ENCODE measurements around the gene USP10.

The USP10 gene

DNA sequence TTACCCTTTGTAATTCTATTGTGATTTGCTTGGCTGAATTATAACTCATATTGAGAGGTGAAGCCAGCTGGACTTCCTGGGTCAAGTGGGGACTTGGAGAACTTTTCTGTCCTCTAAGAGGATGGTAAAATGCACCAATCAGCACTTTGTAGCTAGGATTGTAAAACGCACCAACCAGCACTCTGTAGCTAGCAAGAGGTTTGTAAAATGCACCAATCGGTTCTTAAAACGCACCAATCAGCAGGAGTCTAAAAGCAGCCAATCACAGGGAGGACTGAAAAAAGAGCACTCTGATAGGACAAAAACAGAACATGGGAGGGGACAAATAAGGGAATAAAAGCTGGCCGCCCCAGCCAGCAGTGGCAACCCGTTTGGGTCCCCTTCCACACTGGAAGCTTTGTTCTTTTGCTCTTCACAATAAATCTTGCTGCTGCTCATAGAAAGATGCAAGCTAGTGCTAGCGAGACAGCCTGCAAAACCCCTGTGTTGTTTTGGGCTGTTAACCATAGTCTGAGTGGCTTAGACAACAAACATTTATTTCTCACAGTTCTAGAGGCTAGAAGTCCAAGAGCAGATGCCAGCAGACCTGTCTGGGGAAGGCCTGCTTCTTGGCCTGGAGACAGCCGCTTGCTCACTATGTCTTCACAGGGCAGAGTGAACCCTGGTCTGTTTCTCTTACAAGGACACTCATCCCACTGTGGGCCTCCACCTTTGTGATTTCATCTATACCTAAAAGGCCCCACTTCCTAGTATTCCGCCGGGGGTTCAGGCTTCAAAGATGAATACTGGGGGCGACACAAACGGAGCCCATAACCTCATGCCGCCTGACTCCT lies 81.0 kb downstream of the USP10 start:
- DNase-seq = no peak

DNA sequence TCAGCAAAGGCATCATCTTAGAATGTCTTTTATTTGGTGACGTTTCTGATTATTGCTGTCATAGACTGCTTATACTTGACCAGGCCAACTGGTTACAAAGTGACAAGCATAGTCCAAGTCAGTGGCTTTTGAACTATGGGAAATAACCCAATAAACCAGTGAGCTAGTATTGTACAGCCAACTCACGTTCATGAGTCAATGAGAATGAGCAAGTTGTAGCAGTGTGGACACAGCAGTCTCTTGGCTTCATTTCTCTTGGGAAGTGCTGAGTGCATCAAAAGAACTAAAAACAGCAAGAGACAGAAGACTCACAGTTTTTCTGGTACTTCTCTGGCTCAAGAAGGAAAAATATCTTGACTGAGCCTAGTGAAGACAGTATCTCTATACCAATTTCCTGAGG lies 83.0 kb downstream of the USP10 start:
- no peak for DNase-seq

DNA sequence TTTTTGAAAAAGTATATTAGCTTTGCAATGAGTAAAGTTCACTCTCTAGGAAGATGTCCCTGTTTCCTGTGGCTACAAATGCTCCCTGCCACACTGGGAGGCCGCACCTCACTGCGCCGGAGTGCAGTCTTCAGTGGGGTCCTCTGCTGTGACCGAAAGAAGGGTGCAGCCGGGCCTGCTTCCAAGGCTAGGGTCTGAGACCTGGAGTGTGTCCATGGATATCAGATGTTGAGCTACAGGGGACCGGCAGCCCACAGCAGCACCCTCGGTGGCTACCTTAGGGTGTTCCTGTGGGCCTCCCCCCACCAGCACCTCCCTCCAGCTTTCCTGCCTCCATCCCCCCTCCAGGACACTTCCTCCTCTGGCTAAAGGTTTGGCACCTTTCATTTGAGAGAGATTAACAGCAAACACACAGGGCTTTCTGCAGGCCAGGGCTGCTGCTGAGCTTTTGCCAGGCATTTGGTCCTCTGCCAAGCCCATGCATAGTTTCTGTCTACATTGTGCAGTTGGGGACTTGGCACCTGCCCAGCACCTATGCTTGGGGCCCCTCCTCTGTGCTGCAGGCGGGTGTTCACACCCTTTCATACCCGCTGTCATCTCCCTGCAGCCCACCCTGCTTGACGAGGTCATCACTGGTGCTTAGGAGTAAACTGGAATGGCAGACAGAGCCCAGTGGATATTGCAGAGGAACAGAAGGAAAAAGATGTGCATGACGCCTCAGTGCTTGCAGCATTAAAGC lies 86.2 kb downstream of the USP10 start:
- DNase-seq = peak; percentile 91

DNA sequence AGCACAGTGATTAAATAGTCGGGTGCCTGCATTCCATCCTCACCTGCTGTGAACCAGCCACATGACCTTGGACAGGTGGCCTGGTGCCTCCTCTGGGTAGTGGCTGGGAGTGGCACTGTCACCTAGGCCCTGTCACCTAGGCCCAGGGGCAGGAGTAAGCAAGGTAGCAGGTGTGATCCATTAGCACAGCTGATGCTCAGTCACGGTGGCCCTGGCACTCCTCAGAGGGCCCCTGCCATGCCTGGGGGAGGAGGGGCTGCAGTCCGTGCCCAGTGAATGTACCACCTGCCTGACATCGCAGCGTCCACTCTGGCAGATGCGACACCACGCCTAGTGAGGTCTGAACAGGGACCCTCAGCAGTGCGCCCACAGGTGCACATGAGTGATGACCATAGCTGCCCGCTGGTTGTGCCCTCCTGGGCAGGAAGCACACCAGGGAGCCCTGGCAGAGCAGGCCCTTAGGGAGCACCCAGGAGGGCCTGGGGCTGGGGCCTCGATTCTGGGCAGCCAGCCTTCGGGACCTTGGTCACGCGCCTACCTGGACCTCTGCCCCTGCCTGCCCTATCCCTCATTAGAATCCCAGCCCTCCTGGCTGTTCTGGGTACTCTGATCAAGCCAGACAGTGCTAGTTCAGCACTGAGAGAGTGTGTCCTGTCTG lies 86.9 kb downstream of the USP10 start:
- DNase-seq = no peak

DNA sequence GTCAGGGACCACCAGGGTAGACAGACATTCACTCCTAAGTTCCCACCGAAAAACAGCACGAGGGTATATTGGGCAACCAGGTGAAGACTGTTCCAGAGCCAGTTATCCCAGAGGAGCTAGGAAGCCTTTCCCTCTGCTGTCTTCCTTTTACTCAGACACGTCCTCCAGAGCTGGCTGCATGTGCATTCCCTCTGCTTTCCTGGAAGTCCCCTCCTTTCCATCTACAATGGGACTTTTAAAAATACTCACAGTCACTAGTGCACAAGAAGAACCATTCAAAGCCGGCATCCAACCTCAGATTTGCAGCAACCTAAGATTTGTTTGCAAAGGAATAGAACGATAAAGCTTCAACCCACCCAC lies 87.4 kb downstream of the USP10 start:
- no peak for DNase-seq

DNA sequence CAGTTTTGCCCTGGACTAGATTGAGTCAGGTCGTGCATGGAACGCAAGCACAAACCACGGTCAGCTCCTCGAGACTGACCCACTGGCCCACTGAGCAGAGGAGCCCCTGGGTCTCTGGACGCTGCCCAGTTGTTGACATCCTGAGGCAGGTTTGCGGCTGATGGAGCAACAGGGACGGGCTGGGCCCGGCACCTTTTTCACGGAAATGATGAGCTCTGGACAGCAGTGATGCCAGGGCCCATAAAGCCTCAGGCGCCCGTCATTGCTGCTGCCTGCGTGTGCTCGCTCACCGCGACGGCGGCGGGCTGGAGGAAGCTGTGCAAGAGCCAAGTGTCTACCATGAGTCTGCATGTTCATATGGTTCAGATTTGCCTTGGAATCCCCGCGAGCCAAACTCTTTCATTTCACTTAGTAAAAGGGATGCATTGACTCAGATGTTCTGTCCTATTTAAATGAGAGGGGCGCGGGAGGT lies 89.2 kb downstream of the USP10 start:
- peak; percentile 88 for DNase-seq

DNA sequence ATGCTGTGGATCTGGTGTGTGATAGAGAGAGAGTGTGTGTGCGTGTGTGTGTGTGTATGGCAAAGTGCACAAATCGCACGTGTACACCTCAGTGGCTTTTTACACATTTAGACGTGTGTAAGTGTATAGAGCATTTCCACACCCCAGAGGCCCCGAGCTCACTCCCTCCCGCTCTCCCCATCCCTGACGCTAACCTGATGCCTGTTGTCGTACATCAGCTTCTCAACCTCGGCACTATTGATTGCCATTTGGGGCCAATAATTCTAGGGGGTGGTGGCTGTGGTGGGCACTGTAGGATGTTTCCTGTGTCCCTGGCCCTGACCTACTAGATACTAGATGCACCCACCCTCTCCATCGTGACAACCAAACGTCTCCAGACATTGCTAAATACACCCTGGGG lies 89.6 kb downstream of the USP10 start:
- no peak for DNase-seq

DNA sequence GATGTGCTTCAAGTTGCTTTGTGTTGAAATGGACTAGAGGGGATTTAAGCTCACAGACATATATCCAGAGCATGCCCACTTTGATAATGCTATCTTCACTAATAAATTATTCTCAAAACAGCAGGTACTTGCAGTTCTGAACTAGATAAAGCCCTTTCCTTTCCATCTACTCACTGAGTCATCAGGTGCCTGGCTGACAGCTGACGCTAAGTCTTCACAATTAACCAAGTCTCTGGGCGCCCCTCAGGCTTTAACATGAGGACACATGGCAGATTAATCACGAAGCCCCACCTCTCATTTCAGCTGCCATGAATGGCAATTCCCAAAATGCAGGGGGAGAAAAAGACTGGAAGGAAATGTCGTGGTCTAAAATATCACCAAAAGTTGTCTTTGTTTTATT lies 90.5 kb downstream of the USP10 start:
- no peak for DNase-seq

DNA sequence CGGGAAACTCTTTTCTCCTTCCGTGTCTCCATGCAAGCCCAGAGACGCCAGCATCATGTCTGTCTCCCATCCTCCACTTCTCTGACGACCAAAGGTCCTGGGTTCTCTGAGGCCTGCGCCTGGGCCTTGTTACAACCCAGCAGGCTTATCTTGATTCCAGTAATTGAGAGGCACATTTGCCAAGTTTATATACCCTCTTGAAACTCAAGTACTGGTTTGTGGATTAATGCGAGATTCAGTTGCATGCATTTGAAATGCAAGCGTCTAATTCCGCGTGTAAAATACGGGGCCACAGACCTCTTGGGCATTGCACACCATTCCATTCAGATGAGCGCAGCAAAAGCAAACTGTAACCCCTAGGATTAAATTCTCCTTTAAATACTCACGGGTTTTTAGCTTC lies 91.3 kb downstream of the USP10 start:
- peak; percentile 63 for DNase-seq

DNA sequence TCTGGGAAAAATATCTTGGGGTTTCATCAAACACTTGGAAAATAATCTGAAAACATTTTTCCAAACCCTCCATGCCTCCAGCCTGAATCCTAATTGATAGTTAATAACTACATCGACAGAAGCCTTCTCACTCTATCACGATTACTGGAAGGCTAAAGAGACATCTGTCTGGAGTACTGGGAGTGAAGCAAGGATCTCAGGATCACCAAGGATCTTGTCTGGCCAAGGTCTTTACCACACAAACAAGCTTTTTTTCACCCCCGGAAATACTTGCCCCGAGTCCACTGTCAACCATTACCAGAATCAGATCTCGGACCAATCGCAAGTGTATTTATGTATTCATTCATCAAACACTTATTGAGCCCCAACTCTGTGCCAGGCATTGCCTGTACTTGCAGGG lies 91.7 kb downstream of the USP10 start:
- no peak for DNase-seq

DNA sequence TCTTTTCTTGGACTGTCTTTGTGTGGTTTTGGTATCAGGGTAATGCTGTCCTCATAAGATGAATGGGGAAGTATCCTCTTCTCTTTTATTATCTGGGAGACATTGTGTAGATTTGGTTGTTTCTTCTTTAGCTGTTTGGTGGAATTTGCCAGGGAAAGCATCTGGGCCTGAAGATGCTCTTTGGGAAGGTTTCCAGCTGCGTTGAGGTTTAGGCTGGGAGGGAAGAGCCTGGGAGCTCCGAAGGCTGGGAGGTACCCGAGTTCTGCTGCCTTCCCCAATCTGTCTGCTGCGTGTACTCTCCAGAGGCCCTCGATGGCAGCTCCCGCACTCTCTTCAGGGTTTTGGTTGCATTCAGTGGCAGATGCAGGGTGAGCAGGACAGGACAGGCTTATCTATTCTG lies 94.4 kb downstream of the USP10 start:
- DNase-seq = no peak

DNA sequence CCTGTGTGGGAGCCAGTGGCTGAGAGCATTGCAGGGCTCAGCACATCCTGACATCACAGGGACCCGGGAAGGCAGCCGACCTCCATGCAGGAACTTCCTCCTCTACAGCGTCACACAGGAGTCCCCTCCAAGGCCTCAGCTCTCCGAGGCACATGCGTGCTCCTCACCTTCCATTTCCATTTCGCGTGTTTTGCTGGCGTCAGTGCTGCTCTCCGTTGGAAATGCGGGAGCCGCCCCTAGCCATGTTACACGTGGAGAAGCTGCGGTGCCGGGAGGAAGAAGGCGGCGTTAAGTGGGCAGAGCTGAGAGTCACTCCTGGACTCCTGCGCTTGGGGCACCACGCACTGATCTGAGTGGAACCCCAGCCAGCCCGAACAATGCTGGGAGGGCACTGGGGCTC lies 94.8 kb downstream of the USP10 start:
- DNase-seq = no peak

DNA sequence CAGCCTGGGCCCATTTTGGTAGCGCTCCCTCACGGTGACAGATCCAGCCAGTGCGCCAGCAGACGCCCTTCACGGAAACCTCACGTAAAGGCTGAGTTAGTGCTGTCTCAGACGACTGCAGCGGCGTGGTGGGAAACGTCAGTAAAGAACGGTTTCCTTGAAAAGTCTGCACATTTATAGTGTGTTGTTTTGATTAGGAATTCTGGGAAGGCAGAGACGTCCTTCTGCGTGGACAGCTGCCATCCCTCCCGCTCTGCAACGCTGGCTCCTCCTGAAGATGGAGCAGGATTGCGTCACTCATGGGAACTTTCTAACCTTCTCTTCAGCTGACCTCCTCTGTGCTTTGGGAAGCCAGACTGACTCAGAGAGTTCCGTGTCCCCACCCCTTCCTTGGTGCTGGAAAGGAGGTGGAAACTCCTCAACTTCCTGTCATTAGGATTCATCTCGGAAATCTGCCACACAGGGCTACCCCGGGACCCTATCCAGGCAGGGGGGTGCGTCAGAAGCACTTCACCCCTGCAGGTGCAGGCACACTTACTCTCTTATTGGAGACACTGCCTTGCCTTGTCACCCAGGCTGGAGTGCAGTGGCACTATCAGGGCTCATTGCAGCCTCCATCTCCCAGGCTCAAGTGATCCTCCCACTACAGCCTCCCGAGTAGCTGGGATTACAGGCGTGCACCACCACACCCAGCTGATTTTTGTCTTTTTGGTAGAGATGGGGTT lies 95.7 kb downstream of the USP10 start:
- DNase-seq = peak; percentile 88

DNA sequence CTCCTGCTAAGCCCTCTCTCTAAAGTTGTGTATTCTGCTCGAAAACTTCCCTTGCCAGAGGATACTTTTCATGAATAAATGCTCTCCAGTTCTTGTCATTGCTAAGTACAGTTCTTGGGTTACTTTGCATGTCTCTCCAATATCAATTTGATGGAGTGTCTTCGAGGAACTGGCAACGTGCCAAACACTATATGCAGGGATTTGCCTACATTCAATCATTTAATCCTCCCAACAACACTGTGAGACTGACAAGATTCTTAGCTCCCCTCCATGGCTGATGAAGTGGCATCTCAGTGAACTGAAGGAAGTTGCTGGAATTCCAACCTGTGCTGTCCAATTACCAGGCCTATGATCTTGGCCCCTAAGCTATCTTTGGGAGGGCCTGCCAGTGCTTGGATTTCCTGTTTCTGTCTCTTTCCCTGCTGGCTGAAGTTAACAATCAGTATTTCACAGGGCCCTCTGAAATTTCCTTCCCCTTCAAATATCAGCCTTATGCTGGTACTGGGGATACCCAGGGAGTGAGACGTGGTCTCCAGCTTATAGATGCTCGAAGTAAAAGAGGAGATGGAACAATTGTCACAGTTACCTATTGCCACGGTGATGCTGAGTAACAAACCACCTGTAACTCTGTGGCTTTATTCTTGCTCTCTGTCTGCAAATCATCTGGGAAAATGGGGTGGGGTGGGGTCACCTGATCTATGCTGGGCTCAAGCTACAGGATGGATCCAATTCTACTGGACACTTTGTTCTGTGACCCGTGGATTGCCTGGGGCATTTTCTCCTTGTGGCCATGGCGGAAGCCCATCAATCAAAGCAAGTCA lies 100.6 kb downstream of the USP10 start:
- no peak for DNase-seq

DNA sequence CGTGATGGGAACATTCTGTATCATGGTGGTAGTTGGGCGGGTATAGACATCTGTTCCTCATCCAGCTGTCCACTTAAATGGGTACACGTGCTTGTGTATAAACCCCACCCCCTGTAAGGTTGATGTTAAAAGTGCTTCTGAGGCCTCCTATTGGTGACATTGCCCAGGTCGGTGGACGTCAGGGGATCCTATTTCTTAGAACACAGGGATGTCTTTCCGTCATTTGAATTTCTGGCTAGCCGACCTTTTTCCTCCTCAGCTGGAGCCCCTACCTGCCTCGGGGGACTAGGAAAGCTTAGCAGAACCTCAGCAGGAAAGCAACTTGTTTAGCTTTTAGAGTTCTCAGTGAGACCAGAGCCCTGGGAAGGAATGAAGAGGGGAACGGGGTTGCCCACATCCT lies 103.3 kb downstream of the USP10 start:
- DNase-seq = no peak

DNA sequence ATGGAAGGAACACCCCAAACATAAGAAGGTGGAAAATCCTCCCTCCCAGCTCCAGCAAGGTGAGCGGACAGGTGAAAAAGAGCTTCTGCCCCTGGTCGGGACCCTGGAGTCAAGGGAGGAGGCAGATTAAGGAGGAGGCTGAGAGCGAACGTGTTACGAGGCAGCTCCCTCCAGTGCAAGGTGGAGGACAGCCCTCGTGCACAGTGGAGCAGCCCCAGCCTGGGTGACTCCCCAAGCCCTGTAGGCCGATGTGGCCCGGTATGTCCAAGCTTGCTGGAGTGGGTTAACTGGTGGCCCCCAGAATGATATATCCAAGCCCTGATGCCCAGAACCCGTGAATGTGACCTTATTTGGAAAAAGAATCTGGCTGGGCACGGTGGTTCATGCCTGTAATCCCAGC lies 104.5 kb downstream of the USP10 start:
- DNase-seq = no peak

DNA sequence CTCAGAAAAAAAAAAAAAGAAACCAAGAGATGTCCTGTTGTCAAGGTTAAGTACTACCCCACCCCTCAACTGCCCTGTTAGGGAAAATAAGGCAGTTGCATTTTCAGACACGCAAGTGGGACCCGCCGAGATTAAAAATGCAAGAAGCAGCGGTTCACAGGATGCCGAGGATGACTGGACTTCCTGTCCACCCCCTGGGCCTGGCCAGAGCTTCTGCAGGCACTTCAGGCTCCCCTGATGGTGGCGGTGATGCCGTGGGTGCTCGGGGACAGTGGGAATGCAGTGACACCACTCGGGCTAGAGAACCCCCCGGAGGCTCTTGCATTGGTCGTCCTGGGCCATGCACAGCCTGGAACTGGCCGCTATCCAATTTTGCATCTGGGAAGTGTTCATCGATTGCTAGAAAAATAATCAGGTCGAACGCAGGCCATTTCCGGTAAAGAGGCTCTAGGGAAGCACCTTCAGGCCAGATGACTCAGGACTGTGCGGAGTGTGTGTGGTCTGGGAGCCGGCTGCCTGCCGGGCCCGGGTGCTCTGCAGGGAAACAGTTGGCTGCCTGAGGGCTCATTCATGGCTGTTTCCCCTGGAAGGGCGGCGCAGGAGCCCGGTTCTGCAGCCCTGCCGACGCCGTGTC lies 106.6 kb downstream of the USP10 start:
- DNase-seq = peak; percentile 86

DNA sequence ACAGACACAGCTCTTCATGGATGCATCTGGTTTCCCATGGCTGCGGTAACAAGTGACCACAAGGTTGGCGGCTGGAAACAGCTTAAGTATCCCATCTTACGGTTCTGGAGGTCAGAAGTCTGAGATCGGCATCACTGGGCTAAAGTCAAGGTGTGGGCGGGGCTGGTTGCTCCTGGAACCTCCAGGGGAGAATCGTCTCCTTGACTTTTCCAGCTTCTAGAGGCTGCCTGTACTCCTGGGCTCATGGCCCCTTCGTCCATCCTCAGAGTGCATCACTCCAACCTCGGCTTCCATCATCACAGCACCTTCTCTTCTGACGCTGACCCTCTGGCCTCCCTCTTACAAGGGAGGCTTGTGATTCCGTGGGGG lies 107.1 kb downstream of the USP10 start:
- DNase-seq = no peak

DNA sequence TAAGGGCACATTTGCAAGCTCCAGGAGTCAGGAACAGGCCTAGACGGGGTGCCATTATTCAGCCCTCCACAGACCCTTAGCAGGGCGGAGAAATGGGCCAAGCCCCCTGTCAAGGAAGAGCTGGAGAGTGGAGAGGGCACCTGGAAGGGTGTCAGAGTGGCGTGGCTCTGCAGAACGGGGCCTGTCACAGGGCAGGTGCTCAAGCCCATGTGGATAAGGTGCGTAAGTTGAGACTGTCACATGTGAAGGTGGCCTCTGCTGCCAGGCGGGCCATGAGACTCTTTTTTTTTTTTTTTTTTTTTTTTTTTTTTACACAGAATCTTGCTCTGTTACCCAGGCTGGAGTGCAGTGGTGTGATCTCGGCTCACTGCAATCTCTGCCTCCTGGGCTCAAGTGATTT lies 108.0 kb downstream of the USP10 start:
- no peak for DNase-seq

DNA sequence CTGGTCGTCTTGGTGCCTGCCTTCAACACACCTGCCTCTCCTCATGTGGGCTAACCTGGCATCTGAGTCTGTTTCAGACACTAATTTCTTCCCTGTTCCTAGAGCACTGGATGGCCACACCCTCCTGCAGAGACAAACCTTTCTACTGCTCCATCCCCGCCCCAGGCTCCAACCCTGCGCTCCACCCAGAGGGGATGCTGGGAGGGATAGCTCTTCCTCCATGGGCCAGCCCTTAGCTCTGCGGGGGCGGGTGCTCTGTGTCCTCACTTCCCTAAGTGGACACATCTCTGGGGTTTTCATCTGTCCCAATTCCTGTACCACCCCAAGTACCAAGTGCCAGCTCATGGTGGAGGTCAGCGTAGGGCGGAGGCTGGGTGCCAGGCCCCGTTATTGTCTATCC lies 109.0 kb downstream of the USP10 start:
- no peak for DNase-seq

DNA sequence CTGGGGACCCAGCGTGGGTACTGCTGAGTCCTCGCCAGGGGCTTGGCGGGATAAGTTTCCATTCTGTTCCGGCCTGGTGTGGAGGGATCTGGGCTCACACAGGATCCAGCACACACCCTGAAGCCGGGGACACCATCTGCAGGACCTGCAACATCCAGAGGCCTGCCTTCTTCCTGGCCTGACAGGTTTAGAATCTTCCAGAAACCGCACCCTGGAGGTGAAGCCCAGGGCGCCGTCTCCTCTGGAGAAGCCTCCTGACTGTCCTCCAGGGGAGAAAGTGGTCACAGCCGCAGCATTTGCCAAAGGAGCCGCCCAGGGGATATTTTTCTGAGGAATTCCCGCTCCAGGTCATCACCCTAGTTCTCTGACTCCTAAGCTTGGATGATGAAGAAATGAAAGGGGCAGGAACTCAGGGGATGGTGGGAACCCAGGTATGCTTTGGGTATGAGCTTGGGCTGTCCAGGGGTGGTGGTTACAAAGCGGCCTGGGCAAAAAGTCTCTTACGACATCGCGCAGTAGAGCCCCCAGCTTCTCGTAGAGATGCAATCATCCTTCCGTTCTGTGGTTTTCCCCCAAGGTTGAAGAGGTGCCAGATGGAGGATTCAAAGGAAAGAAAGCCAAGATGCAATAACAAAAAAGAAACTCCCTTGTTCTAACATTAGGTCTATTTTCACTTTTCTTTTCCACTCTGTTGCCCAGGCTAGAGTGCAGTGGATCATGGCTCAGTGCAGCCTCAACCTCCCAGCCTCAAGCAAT lies 110.9 kb downstream of the USP10 start:
- peak; percentile 75 for DNase-seq

Data from fibroblast of skin of right quadriceps (primary cell).